Astrocyte of the cerebellum (primary cell): ENCODE results near the gene FRMD4B.
"Not testable (repeated sequence)": the region's sequence is repeated elsewhere in the genome, so short reads cannot be mapped to it uniquely, and the experiment has no call there.

Experiments
- DNase-seq: peaks from one replicate; pipeline ENCODE4 v3.0.0-alpha.2; 2011; ENCODE audit warnings: low read depth
- H3K4me3 ChIP-seq: 2 replicates; pipeline ENCODE4 v1.5.1; 2011; ENCODE audit warnings: mild to moderate bottlenecking, low read depth, low read length, moderate library complexity
- in situ Hi-C: cut with HindIII; loops from 2 replicates; pipeline ENCODE4 v1.10.0; 2017; ENCODE audit warnings: low sequenced_read_pairs
- TF ChIP-seq, protein P1 (sequence below): IDR thresholded peaks from 2 replicates; pipeline ENCODE4 v1.5.1; 2012; ENCODE audit warnings: low read length, low read depth, moderate library complexity, mild to moderate bottlenecking; ENCODE audit errors: missing control alignments

The FRMD4B gene

DNA sequence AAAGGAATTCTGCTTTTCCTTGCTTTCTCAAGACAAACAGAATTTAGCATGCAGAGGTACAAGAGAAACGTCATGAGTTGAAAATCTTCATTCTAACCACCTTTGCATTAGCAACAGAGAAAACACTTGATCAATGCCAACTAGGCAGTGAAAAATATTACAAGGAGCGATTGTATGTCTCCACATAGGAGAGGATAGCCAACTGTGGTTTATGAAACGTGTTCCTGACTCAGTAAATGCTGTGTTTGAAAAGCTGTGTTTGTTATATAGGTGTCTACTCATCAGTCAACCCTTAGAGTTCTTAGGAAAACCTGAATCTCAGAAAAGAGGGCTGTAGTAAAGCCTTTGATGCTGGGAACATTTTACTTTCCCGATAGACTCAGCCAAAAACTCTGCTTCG, 102.4 kb downstream of the FRMD4B start:
- TF ChIP-seq, protein P1, sequence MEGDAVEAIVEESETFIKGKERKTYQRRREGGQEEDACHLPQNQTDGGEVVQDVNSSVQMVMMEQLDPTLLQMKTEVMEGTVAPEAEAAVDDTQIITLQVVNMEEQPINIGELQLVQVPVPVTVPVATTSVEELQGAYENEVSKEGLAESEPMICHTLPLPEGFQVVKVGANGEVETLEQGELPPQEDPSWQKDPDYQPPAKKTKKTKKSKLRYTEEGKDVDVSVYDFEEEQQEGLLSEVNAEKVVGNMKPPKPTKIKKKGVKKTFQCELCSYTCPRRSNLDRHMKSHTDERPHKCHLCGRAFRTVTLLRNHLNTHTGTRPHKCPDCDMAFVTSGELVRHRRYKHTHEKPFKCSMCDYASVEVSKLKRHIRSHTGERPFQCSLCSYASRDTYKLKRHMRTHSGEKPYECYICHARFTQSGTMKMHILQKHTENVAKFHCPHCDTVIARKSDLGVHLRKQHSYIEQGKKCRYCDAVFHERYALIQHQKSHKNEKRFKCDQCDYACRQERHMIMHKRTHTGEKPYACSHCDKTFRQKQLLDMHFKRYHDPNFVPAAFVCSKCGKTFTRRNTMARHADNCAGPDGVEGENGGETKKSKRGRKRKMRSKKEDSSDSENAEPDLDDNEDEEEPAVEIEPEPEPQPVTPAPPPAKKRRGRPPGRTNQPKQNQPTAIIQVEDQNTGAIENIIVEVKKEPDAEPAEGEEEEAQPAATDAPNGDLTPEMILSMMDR = no peak
- in situ Hi-C loops = no loop called here
- H3K4me3 ChIP-seq = no peak overlapping the region
- no peak for DNase-seq

DNA sequence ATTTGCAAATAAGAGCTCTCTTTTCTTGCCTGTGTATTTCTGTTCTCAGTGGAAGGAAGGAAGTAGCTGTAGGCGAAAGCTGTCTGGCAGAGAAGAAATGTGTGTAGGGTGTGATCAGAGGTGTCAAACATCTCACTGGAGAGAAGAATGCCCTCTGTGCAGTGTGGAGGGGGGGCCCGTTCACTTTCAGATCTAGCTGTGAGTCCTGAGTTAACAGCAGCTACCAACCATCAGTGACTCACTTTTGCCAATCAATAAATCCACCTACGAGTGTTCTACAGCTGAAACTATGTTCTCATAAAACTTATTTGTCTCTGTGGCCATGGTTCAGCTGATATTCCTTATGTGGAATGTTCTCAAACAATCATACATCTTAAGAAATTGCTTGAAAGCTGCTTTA, 103.7 kb downstream of the FRMD4B start:
- TF ChIP-seq, protein P1 = no peak
- H3K4me3 ChIP-seq = no peak overlapping the region
- no peak for DNase-seq
- in situ Hi-C loops = no loop called here

DNA sequence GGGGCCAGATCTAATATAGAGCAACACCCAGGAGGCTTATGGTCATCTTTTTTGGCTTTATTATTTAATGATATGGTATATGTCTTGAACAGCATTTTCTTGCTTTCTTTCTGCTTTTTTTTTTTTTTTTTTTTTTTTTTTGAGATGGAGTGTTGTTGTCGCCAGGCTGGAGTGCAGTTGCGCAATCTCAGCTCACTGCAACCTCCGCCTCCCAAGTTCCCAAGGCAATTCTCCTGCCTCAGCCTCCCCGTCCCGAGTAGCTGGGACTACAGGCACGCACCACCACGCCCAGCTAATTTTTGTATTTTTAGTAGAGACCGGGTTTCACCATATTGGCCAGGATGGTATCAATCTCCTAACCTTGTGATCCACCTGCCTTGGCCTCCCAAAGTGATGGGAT, 108.5 kb downstream of the FRMD4B start:
- in situ Hi-C loops, H3K4me3 ChIP-seq, DNase-seq: not testable (repeated sequence)

DNA sequence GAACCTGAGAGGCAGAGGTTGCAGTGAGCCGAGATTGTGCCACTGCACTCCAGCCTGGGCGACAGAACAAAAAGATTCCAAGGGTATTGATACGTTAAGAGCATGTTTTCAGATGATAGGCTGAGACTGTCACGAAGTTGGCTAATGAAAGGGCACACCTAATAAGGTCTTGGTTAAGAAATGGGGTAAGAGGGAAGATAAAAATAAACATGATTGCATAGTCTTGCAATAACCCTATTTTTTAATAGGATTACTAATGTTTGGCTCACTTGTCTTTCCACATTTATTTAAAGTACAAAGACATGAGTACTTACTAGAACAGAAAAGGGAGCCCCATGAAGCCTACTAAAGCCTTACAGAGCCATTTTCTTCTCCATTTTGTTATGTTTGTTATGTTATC, 109.0 kb downstream of the FRMD4B start:
- TF ChIP-seq, protein P1 = no peak
- H3K4me3 ChIP-seq = no peak overlapping the region
- in situ Hi-C loops = no loop called here
- DNase-seq = no peak

DNA sequence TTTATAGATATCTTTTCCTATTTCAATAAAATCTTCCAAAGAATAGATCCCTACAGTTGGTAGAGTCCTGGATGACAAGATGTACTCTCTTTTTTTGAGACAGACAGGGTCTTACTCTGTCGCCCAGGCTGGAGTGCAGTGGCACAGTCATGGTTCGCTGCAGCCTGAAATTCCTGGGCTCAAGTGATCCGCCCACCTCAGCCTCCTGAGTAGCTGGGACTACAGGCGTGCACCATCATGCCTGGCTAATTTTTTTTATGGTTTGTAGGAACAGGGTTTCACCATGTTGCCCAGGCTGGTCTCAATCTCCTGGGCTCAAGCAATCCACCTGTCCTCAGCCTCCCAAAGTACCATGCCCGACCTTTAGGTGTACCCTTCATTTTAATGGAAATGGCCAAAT, 109.7 kb downstream of the FRMD4B start:
- H3K4me3 ChIP-seq, in situ Hi-C loops, DNase-seq: not testable (repeated sequence)

DNA sequence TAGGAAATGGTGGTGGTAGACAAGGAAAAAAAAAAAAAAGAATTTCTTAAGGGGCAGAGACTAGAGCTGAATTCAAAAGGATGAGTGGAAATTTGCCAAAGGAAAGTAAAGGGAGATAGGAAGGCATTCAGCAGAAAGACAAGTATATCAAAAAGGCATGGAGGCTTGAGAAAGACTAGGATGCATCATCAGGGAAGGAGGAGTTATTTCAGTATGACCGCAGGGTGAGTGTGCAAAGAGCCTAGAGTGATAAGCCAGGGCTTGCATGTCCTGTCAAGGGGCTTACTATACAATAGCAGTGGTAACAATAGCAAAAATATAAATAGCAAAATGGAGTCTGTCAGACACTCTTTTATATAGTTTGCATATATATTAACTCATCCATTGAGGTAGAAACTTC, 112.0 kb downstream of the FRMD4B start:
- no peak overlapping the region for H3K4me3 ChIP-seq
- in situ Hi-C loops = no loop called here
- DNase-seq = no peak
- TF ChIP-seq, protein P1 = no peak

DNA sequence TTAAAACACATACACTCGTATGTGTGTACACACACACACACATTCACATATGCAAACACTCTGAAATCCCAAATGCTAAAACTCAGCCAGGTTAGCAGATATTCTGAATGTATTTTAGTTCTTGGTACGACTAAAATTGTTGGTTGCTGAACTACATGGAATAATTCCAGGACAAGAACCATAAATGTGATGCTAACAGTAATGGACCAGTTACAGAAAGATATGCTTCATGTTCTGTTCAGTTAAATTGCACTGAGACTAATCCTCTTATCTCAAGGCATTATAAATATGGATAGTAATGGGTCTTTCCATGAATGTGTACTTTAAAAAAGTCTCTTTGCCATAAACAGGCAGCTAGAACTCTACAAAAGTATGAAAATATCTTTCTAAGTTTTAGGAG, 113.3 kb downstream of the FRMD4B start:
- no peak overlapping the region for H3K4me3 ChIP-seq
- TF ChIP-seq, protein P1 = no peak
- no peak for DNase-seq
- in situ Hi-C loops = no loop called here

DNA sequence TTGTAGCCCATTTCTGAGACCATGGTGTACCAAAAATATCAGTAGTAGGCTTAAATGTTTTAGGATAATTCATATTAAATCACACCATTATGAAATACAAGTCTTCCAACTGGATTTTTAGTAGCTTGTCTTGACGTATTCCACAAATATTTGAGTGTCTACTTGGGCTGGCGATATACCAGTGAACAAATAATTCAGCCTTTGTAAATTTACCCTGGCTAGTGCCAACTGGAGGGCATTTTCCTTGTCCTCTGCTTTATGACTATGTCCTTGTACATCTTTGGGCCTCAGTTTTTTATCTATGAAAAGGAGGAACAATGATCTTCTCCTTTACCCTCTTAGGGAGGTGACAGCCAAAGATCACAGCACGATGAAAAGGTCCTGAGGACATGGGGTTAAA, 114.8 kb downstream of the FRMD4B start:
- no peak overlapping the region for H3K4me3 ChIP-seq
- DNase-seq = no peak
- TF ChIP-seq, protein P1 = no peak
- in situ Hi-C loops = no loop called here
